Erythroblast (primary cell): ENCODE results near the gene LOXL4.

Experiments
- GATA1 ChIP-seq: IDR thresholded peaks from 2 replicates; pipeline ENCODE4 v1.6.1; 2011; ENCODE audit warnings: low read depth, mild to moderate bottlenecking, control low read depth, low read length, moderate library complexity
- POLR2A ChIP-seq: IDR thresholded peaks from 2 replicates; pipeline ENCODE4 v1.6.1; 2011; ENCODE audit warnings: mild to moderate bottlenecking, low read length

- TF ChIP-seq POLR2A: no peak
- no peak for TF ChIP-seq GATA1
Observed at GRCh38 chr10:98274562-98274961, 6.6 kb upstream of the LOXL4 start.
